GM20431 (cell line): Measurements from ENCODE around the gene HSBP1.

ENCODE experiments used
- in situ Hi-C: fragments of 300-500 bp; cut with MseI, MboI; formaldehyde crosslinking; loops from one replicate; pipeline ENCODE4 v1.15.0; 2020; ENCODE audit warnings: low sequenced_read_pairs; ENCODE audit not compliant: unreplicated experiment

HSBP1 gene

DNA sequence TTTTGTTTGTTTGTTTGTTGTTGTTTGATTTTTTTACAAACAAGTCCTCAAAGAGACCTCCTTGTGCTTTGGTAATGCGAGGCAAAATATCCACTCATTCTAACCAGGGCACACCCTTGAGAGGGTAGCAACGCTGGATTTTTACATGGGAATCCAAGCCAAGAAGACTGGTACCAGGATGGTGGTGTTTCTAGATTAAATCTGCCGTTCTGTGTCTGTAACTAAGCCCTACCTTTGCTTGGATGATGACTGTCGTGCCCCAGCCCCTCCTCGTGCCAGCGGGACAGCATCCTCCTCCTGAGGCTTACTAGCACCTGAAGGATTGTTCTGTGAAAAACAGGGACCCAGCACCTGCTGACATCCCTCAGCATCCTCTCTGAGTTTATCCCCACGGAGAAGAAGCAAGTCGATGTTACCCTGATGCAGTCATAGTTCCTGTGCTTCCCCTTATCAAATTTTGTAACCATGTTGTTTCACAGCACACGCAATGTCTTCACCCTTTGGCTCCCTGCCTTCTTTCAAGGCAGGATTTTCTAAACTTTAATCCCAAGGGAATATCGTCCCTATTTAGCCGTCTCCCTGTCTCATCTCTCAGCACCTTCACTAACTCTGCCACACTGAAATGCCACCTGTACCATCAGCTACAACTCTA, 5.1 kb upstream of the HSBP1 start:
- in situ Hi-C loops: no loop called here

DNA sequence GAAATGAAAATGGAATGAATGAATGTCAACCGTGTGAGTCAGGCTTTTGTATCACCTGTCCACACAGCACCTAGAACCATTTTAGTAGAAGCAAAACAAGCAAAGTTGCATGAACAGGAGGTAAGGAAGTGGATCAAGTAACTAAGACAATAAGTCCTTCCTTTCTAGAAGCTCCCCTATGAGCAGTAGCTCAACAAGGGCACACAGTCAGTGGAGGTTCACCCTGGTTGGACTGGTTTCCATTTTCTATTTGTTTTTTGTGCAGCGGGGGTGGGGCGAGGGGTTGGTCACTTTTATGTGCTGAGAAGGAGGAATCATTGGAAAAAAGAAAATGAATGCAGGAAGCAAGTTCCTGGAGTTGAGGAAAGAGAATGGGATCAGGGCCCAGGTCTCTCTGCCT, 4.0 kb upstream of the HSBP1 start:
- in situ Hi-C loops: no loop called here

DNA sequence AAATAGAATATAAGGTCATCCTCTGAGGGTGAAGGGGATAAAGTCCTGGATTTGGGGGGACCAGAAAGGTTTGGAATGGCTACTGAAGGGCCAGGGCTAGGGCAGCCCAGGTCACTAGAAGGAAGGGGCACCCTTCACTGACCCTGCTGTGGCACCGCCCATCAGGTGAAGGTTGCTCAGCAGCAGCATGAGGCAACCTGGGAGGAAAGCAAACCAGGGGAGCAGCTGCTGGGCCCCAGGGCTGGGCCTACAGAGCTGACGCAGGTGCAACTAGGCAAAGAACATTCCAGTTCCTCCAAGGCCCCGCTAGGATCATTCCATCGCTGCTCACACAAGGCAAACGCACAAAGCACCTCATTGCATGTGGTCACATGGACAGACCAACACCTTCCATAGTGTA, 3.4 kb upstream of the HSBP1 start:
- in situ Hi-C loops: no loop called here

DNA sequence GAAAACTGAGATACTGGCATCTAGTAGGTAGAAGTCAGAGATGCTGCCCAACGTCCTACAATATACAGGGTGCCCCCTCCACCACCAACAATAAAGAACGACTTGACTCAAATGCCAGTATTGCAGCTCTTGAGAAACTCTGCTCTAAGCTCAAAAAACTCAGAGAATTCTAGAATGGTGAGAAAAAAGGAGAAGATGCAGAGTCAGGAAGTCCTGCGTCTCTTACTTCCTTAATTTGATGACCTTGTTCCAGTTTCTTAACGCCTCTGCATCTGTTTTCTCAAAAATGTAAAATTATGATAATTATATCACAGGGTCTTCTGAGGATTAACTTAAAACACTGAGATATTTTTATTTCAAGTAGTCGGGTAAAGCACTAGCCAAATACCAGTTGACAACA, 1.7 kb upstream of the HSBP1 start:
- in situ Hi-C loops: no loop called here

DNA sequence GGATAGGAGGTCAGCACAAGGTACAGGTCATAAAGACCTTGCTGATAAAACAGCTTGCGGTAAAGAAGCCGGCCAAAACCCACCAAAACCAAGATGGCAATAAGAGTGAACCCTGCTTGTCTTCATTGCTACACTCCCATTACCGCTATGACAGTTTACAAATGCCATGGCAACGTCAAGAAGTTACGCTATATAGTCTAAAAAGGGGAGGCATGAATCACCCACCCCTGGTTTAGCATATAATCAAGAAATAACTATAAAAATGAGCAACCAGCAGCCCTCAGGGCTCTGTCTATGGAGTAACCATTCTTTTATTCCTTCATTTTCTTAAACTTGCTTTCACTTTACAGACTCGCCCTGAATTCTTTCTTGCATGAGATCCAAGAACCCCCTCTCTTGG, 1.0 kb upstream of the HSBP1 start:
- in situ Hi-C loops: no loop called here

DNA sequence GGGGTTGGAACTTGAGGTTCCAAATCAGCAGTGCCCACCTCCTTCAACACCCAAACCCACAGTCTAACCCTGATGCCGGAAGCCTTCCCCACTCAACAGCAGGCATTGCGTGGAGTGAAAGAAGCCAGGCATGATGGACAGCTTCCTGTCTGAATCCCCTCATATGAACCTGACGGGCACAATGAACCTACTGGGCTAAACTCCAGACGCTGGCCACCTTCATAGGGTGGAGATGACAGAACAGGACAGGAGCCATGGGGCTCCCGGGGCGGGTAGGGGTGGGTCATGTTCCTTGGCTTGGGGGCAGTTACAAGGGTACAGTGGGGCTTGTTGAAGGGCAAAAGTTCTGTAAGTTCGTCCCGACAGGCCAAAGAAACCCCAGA, 460 bp upstream of the HSBP1 start:
- in situ Hi-C loops: no loop called here

DNA sequence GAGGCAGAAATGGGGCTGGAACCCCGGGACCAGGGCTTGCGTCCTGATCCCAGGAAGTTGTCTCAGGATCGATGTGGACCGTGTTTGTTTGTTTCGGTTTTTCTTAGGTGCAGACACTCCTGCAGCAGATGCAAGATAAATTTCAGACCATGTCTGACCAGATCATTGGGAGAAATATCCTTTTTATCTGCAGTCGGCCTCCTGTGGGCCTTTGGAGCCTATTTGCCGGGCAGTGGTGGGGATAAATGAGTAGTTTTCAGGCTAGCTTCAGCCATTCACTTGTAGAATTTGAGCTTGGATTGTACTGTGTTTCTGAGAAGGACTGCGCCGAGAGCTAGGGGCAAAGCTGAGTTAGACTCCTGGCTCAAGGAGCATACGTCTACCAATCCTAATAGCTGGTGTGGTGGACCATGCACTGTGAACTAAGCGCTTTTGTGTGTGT, 816 bp downstream of the HSBP1 start:
- in situ Hi-C loops: no loop called here

DNA sequence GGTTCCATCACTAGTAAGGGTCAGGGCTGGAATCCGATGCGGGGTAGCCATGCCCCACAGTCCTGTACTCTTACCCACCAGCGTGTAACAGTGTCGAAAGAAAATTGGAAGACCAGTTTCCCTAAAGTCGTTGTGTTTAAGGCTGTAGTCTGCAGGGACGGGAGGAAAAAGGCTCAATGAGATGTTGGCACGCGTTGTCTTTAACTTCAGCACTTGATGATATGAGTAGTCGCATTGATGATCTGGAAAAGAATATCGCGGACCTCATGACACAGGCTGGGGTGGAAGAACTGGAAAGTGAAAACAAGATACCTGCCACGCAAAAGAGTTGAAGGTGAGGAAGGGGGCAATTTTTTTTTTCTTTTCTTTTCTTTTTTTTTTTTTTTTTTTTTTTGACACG, 1.3 kb downstream of the HSBP1 start:
- in situ Hi-C loops: no loop called here

DNA sequence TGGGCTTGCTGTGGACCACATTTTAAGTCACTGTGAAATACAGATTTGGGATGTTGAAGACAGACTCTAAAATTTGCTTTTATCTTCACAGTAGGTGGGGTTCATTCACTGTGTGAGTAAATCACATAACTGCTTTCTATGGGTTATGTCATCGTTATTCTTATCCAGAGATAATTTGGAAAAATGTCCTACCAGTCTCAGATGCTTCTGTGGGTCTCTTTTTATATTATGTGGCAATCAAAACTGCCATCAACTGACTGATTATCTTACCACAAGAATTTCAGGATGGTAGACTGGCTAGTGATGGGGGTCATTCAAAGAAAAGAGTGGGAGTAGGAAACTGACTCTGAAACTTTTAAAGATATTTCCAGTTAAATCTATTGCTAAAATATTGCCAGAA, 3.1 kb downstream of the HSBP1 start:
- in situ Hi-C loops: no loop called here

DNA sequence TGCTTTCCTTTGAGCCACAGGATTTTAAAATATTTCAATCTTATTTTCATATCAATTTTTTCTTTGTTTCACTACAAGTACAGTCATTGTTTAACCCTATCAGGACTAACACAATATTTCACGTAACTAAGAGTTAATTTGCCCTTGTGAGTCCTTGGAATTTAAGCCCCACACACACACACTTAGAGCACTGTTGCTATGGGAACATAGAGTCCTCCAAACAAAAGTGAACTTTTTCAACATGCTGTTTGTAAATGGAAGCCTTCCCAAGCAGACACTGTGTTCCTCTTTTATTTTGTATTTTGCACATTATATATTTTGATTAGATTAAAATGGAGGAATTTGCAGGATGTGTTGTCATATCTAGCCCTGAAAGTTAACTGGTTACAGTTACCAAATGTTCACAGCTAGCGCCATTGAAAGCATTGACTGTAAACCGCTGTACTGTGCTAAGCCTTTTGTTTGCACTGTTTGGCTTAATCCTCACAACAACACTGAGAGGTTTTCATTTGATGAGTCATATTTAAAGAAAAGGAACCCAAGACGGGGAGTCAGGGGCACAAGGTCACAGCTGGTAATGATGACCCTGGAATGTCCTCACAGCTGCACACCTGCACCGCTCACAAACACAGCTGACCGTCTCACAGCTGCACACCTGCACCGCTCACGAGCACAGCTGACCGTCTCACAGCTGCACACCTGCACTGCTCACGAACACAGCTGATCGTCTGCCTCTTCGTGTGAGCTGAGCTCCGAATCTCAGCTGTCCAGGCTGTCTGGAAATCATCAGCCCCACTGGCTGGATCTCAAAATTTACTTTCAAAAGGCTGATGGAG, 6.3 kb downstream of the HSBP1 start:
- in situ Hi-C loops: no loop called here

DNA sequence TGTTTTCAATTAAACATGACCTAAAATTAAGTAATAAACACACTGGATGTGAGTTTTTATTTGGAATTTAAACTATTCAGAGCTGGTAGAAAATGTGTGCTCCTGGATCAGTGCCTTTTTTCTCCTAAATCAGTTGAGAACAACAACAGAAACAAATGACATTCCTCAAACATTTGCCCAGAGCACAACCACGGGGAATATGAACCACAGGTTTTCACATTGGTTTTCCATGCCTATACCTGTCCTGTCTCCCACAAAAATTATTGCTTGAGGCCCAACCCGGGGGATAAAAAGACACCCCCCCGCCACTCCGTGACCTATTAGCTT, 6.8 kb downstream of the HSBP1 start:
- in situ Hi-C loops: no loop called here

DNA sequence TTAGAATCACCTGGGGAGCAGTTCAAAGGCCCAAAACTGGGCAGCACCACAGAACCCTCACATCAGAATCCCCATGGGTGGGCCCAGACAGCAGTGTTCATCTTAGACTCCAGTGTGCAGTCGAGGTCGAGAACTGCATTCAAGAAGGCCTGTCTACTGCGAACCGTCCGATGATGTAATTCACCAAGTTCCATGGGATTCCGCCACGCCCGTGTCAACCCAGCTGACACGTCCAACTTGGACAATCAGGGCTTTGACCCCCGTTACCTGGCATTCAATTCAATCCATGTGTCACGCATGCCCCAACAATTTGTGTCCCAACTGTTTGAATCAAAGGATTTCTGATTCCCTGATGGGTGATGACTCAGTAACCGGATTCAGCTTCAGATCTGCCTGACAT, 9.2 kb downstream of the HSBP1 start:
- in situ Hi-C loops: no loop called here

DNA sequence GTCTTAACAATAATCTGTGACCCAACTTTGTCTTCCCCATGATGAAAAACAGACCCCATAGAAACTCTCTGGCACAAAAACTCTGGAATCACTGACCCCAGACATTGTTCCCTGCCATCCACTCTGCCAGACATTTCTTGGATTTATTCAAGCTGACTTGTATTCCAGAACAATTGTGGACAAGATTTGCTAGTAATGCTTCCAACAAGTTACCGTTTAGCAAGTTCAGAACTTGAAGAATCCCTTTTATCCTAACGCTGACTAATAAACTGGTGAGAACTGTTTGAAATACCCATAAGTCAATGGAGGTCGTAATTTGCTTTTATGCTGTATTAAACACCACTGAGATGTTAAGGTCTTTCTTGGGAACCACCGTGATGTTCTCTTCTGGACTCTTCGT, 10.5 kb downstream of the HSBP1 start:
- in situ Hi-C loops: no loop called here

DNA sequence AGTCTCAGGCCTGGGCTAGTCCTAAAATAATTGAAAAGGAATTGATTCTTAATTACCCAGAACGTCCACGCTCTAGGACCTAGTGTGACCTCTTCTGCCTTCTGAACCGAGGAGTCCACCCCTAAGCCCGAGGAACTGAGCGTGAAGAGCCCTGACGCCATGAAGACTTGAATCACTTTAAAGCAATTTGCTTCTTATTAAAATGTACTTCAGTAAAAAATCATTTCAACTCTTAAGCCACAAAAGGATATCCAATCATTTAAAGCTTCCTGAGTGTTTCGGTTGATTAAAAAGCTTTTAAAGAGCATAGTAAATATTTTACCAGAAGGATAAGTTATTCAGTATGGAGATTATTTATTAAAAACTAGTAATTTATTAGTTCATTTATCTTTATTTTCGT, 11.6 kb downstream of the HSBP1 start:
- in situ Hi-C loops: no loop called here

DNA sequence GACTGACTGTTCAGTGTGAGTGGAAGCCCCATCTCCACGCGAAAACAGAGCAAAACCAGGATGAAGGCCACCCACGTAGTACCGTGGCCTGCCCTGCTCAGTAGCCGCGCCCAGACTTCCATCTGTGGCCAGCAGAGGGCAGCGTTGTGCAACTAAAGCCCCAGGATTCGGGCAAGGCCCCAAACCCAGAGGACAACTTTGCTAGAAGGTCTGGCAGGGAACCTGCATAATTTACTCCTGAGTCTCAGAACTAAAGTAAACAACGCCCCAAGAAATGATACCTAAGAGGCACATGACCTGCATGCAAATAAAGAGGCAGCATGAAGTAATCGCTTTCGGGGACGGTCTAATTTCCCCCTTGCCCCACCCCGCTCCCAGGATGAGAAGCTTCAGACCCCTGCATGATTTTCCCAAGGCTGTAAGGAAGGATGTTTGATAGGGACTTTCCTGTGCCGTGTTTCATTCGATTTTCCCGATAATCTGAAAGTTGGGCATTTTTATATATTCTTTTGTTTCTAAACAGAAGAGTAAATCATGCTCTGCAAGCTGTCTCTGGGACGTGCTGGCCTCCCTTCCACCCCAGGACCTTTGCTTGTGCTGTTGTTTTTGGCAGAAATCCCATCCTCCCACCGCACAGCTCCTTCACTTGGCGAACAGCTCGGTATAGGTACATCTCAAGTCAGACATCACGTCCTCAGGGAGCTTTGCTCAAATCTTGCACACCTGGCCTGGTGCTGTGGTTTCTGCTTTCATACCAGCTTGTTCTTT, 18.6 kb downstream of the HSBP1 start:
- in situ Hi-C loops: no loop called here

DNA sequence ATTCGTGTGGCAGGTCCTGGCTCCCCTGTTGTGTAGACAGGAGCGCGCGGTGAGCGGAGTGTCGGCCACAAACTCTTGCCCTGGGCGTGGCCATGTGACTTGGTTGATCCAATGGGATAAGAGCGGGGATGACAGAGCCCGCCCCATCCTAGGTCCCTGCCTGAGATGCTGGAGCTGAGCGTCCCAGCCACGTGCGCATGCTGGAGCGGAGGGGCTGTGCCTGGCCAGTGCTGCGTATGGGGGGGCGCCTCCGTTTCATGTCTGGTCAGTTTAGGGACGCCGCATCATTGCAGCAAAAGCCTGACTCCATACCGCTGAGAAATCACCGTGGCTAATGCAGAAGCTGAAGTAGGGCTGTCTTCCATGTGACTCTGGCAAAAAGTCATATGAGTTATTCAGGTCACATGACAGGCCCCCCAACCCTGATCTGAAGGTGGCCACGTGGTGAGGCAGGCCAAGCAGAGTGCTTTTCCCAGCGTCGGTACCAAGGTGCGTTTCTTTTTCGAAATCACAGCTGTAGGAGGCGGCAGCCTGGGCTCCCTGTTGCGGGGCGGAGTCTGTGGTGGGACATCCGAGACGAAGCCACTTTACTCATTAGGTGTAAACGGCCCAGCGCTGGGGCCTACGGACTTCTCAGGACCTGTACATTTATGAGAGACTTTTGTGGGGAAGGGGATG, 22.5 kb downstream of the HSBP1 start:
- in situ Hi-C loops: no loop called here

DNA sequence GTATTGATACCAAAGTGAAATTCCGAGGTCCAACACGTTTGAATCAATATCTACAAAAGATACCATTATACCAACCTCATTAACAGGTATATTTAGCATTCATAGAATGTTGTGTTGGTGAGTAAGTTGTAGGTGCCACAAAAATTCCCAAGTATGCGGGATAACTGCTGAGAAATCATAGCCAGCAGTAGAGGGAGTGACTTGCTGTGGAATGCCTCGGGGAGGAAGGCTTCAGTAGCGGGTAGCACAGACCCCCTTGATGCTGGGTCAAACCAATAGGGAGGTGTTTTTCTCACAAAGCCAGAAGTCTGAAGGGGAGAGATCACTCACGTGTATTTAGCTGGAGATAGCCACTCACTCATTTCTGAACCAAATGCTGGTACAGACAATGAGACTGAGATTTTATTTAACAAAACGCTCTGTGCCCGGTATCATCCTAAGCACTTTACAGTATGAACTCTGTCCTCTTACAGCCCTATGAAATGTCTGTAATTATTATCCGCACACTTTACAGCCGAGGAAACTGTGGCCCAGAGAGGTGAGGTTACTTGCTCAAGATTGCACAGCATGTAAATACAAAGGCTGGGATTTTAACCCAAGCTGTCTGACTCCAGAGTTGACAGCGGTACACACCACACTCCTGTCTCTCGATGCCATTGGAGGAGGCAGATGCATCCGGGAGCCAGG, 23.1 kb downstream of the HSBP1 start:
- in situ Hi-C loops: no loop called here

DNA sequence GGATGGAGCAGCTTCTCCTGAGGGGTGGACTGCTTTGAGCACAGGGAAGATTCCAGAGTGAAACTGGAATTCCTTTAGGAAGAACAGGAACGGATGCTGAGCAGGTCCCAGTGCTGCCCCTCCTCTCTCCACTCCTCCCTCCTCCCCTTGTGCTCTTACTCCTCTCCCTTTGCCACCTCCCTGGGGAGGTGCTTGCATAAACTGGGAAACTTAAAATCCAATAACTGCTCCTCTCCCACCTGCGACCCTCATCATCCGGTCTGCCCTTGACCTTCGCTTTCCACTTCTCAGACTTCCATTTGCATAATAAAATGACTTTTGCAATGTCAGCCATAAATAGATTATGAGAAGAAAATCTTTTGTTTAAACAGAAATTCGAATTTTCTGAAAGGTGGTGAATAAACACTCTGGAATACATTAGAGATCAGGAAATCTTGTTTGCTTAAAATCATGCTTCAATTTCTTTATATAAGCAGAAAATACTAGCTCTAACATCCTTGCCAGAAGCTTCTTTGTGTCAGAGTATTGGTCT, 23.7 kb downstream of the HSBP1 start:
- in situ Hi-C loops: no loop called here

DNA sequence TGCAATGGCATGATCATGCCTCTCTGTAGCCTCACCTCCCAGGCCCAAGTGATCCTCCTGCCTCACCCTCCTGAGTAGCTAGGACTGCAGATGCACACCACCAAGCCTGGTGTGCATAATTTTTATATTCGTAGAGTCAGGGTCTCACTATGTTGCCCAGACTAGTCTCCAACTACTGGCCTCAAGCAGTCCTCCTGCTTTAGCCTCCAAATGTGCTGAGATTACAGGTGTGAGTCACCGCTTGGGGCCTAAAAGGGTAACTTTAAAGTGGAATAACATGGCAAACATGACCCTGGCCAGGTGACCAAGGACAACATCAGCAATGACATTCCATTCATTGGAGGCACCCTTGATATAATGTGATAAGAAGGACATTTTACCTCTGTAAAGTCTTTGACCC, 26.1 kb downstream of the HSBP1 start:
- in situ Hi-C loops: no loop called here
